Measurements from ENCODE around the gene STK4. TPM values are rescaled to one million over a fixed set of nuclear protein-coding genes. Genes with fewer than 3 reads are reported as not detected.

STK4 gene
- total and polyA plus RNA-seq, 2 of the 8 experiments (the other 6 are each of a cell fraction or from before 2014, with no cell fraction given), result 12.0 to 34.3 TPM

- no peak for TF ChIP-seq SP1 (IDR thresholded peaks at IDR 0.05; ENCODE audit: low read depth, low read length)
- TF ChIP-seq SP2 (IDR thresholded peaks at IDR 0.05; ENCODE audit: low read length), result no peak
- no peak for TF ChIP-seq CHD7 (IDR thresholded peaks at IDR 0.05; ENCODE audit: insufficient replicate concordance, low read length)
- no peak for TF ChIP-seq FOSL1 (IDR thresholded peaks at IDR 0.05; ENCODE audit: insufficient read depth, low read depth, low read length)
- no peak for TF ChIP-seq SAP30 (IDR thresholded peaks at IDR 0.05; ENCODE audit: insufficient read depth, insufficient replicate concordance, low read length)
Observed at GRCh38 chr20:44997171-44997570, 30.9 kb downstream of the STK4 start (continued).

Data from H1 (cell line).